HFFc6 (cell line): ENCODE measurements around the gene FYB2. TPM values are rescaled to one million over a fixed set of nuclear protein-coding genes. Genes with fewer than 3 reads are reported as not detected.

Experiments
- DNase-seq: peaks from one replicate; pipeline ENCODE4 v3.0.0-alpha.2; 2018
- H3K27ac Mint-ChIP-seq: 2 replicates; pipeline ENCODE4 v1.8.0; 2020; ENCODE audit warnings: mild to moderate bottlenecking, mixed read lengths
- H3K27me3 Mint-ChIP-seq: 2 replicates; pipeline ENCODE4 v1.8.0; 2021; ENCODE audit warnings: mild to moderate bottlenecking, moderate library complexity, mixed read lengths; ENCODE audit not compliant: insufficient read depth
- H3K36me3 Mint-ChIP-seq: 2 replicates; pipeline ENCODE4 v1.8.0; 2021; ENCODE audit warnings: low read depth, mixed read lengths
- H3K4me1 Mint-ChIP-seq: 2 replicates; pipeline ENCODE4 v1.8.0; 2020; ENCODE audit warnings: low read depth, mixed read lengths
- H3K4me3 Mint-ChIP-seq: 2 replicates; pipeline ENCODE4 v1.8.0; 2020; ENCODE audit warnings: mild to moderate bottlenecking, moderate library complexity, mixed read lengths
- H3K9me3 Mint-ChIP-seq: 2 replicates; pipeline ENCODE4 v1.8.0; 2020; ENCODE audit warnings: mild to moderate bottlenecking, mixed read lengths
- CTCF ChIP-seq: fragments of 200-600 bp; sonication (generic); IDR thresholded peaks from 2 replicates; pipeline ENCODE4 v1.5.0; 2021; ENCODE audit warnings: antibody characterized with exemption, mild to moderate bottlenecking
- total RNA-seq, 6 experiments: library from RNA; stranded (reverse); fragmentation: NEBNext Ultra II Directional; extraction: Animal tissue kit (Norgen Biotek cat#: 25700); gene quantifications; 2 replicates in 1 of 6; 3 replicates in 5 of 6; pipeline ENCODE4 v1.2.3, GENCODE V29; 2021

FYB2 gene
- total RNA-seq, 6 experiments from 2014 or later, result 0.11 TPM; not detected in 5

GRCh38 chr1:56835657-56836056 lies 16.5 kb upstream of the FYB2 start:
- Mint-ChIP-seq H3K27me3 (no peaks in the 10 kb centered on the region; the same call in 1 of the 2 replicates), H3K36me3 (peaks cover 11% of the 10 kb centered on the region), H3K4me3 (no peak overlapping the region), H3K4me1 (peaks cover 55% of the 10 kb centered on the region), H3K27ac (no peak overlapping the region), H3K9me3 (peaks cover 12% of the 10 kb centered on the region; the same call in 1 of the 2 replicates)
- TF ChIP-seq CTCF, result no peak
- no peak for DNase-seq

- no peak for TF ChIP-seq CTCF
- Mint-ChIP-seq H3K9me3 (peaks cover 5% of the 10 kb centered on the region; the same call in 1 of the 2 replicates), H3K36me3 (peaks cover 5% of the 10 kb centered on the region), H3K4me3 (no peak overlapping the region), H3K27me3 (no peaks in the 10 kb centered on the region; the same call in 1 of the 2 replicates), H3K27ac (peak overlapping the region; percentile 43; the same call in 1 of the 2 replicates), H3K4me1 (peaks cover 59% of the 10 kb centered on the region)
- DNase-seq, result no peak
These were observed 15.1 kb upstream of the FYB2 start for GRCh38 chr1:56834137-56834900.

GRCh38 chr1:56833088-56833487 lies 13.9 kb upstream of the FYB2 start:
- no peak for TF ChIP-seq CTCF
- H3K27ac Mint-ChIP-seq, result peak overlapping the region; percentile 88

GRCh38 chr1:56831871-56832693 lies 12.9 kb upstream of the FYB2 start:
- no peaks in the 10 kb centered on the region for H3K36me3 Mint-ChIP-seq
- peaks cover 38% of the 10 kb centered on the region for H3K4me1 Mint-ChIP-seq
- H3K27ac Mint-ChIP-seq, result peak overlapping the region; percentile 88
- H3K9me3 Mint-ChIP-seq, result no peaks in the 10 kb centered on the region
- peaks cover 1% of the 10 kb centered on the region for H3K27me3 Mint-ChIP-seq
- H3K4me3 Mint-ChIP-seq, result peak overlapping the region; percentile 73
- peak; percentile 99 for TF ChIP-seq CTCF
- peak; percentile 97 for DNase-seq

More at GRCh38 chr1:56833088-56833487, 13.9 kb upstream of the FYB2 start:
- no peak overlapping the region for H3K4me3 Mint-ChIP-seq
- H3K9me3 Mint-ChIP-seq, result no peaks in the 10 kb centered on the region
- H3K27me3 Mint-ChIP-seq, result peaks cover 1% of the 10 kb centered on the region
- DNase-seq, result no peak
- no peaks in the 10 kb centered on the region for H3K36me3 Mint-ChIP-seq
- peaks cover 48% of the 10 kb centered on the region for H3K4me1 Mint-ChIP-seq

- Mint-ChIP-seq H3K27me3 (peaks cover 1% of the 10 kb centered on the region), H3K4me3 (no peak overlapping the region), H3K9me3 (no peaks in the 10 kb centered on the region), H3K36me3 (no peaks in the 10 kb centered on the region), H3K4me1 (peaks cover 44% of the 10 kb centered on the region), H3K27ac (no peak overlapping the region)
- DNase-seq, result no peak
- TF ChIP-seq CTCF, result no peak
These were observed 10.8 kb upstream of the FYB2 start for GRCh38 chr1:56830052-56830451.
